HUES6 (cell line): Measurements from ENCODE around the gene RAB35.

ENCODE experiments used
- H3K27ac ChIP-seq: 2 replicates; pipeline ENCODE4 v1.7.0; 2013; ENCODE audit warnings: low read depth, mild to moderate bottlenecking, low read length, inconsistent platforms
- H3K27me3 ChIP-seq: 2 replicates; pipeline ENCODE4 v1.6.1; 2013; ENCODE audit warnings: low read length; ENCODE audit not compliant: control insufficient read depth, insufficient read depth
- H3K36me3 ChIP-seq: 2 replicates; pipeline ENCODE4 v1.6.1; 2013; ENCODE audit warnings: low read length; ENCODE audit not compliant: control insufficient read depth, insufficient read depth
- H3K4me1 ChIP-seq: 2 replicates; pipeline ENCODE4 v1.6.1; 2013; ENCODE audit warnings: low read length; ENCODE audit not compliant: control insufficient read depth, insufficient read depth
- H3K4me3 ChIP-seq: 2 replicates; pipeline ENCODE4 v1.5.1; 2013; ENCODE audit warnings: low read depth, low read length
- H3K9ac ChIP-seq: one replicate; pipeline ENCODE4 v1.6.1; 2013; ENCODE audit warnings: mild to moderate bottlenecking, low read length
- H3K9me3 ChIP-seq: 2 replicates; pipeline ENCODE4 v1.6.1; 2013; ENCODE audit warnings: low read depth, low read length; ENCODE audit not compliant: control insufficient read depth, insufficient read depth

Gene RAB35

DNA sequence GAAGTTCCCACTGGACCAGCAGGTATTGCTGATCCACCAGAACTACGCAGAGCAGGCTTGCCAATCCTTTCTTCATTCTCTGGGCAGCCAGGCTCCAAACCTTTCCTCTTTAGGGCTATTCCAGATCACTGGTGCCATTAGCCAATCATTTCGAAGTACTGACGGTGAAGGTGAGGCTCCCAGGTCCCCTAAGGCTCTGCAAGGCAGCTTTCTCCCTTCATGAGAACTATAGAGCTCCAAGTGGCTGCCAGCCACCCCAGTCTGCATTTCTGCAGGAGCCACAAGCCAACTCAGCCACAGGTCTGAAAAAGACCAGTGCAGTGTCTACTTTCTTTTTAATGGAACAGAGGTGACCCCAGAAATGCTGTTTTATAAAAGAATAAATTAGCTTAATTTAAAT, 48.7 kb downstream of the RAB35 start:
- Histone ChIP-seq H3K9me3 (no peaks in the 10 kb centered on the region), H3K27me3 (no peaks in the 10 kb centered on the region), H3K36me3 (no peaks in the 10 kb centered on the region), H3K27ac (no peak overlapping the region), H3K4me3 (no peak overlapping the region), H3K4me1 (peaks cover 11% of the 10 kb centered on the region; the same call in 1 of the 2 replicates), H3K9ac (no peak overlapping the region)

DNA sequence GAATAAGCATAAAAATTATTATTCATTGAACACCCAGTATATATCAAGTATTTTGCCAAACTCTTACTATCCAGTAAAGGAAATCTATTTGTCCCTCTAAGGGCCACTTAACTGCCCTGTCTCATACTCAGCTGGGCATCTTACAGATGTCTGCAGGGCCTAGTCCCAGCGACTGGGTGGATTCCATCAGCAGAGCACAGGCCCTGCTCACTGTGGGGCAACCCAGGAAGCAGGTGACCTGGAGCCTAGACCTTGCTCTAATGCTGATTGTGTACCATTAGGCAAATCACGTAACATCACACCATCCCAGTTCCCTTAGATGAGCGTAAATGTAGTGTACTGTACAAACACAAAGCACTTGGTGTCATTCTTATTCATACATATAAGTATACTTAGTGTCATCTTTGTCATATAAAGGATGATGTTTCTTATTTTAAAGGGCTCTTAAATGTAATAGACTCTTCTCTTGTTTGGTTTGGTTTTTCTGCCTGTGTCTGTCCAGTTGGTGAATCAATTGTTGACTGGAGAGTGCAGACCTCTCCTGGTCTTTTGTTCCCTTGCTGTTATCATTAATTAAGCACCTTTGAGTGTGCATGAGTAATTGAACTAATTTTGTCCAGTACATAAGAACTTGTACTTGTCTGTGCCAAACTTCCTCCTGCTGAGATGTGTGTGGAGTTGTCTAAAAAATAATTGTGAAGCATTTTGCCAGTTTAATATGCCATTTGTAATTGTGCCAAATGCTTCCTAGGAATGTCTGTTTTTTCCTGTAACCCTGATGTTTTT, 49.3 kb downstream of the RAB35 start:
- Histone ChIP-seq H3K27me3 (no peaks in the 10 kb centered on the region), H3K9ac (no peak overlapping the region), H3K27ac (no peak overlapping the region), H3K36me3 (no peaks in the 10 kb centered on the region), H3K4me1 (peaks cover 11% of the 10 kb centered on the region; the same call in 1 of the 2 replicates), H3K9me3 (no peaks in the 10 kb centered on the region), H3K4me3 (no peak overlapping the region)

DNA sequence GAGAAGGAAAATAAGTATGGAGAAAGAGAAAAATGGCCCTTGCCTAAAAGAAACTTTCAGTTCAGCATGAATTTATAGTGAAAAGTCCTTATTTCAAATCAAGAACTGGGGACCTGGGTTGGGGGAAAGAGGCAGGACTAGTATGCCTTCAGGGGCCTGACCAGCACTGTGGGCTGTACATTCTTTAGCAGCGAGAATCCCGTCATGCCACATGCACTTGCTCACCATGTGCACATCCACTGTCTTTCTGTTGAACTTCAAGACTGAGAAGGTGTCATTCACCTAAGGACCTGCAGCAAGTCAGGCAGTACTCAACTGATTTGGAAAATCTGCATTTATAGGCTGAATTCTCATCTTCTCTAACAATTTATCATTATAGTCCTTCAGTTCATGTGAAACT, 50.2 kb downstream of the RAB35 start:
- Histone ChIP-seq H3K9ac (no peak overlapping the region), H3K9me3 (no peaks in the 10 kb centered on the region), H3K4me3 (no peak overlapping the region), H3K4me1 (peaks cover 11% of the 10 kb centered on the region; the same call in 1 of the 2 replicates), H3K36me3 (no peaks in the 10 kb centered on the region), H3K27ac (no peak overlapping the region), H3K27me3 (no peaks in the 10 kb centered on the region)

DNA sequence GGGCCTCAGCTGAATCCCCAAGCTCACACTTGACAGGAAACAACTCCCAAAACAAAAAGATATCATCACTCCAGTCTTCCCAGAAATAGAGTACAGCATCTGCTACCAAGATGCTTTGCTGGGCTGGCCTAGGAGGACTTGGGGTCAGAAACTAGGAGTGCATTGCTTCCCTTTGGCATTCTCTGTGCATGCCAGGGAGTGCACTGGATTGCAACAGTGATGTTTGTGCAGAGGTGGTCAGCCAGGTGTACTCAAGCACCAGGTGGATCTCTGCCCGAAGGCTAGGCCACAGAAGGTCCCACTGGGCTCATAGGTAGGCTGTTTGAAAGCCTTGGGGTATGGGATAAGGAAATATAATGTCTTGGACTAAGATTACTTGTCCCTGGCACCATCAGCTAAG, 51.1 kb downstream of the RAB35 start:
- Histone ChIP-seq H3K27me3 (no peaks in the 10 kb centered on the region), H3K4me3 (no peak overlapping the region), H3K9me3 (no peaks in the 10 kb centered on the region), H3K36me3 (no peaks in the 10 kb centered on the region), H3K27ac (no peak overlapping the region), H3K4me1 (peaks cover 11% of the 10 kb centered on the region; the same call in 1 of the 2 replicates), H3K9ac (no peak overlapping the region)

DNA sequence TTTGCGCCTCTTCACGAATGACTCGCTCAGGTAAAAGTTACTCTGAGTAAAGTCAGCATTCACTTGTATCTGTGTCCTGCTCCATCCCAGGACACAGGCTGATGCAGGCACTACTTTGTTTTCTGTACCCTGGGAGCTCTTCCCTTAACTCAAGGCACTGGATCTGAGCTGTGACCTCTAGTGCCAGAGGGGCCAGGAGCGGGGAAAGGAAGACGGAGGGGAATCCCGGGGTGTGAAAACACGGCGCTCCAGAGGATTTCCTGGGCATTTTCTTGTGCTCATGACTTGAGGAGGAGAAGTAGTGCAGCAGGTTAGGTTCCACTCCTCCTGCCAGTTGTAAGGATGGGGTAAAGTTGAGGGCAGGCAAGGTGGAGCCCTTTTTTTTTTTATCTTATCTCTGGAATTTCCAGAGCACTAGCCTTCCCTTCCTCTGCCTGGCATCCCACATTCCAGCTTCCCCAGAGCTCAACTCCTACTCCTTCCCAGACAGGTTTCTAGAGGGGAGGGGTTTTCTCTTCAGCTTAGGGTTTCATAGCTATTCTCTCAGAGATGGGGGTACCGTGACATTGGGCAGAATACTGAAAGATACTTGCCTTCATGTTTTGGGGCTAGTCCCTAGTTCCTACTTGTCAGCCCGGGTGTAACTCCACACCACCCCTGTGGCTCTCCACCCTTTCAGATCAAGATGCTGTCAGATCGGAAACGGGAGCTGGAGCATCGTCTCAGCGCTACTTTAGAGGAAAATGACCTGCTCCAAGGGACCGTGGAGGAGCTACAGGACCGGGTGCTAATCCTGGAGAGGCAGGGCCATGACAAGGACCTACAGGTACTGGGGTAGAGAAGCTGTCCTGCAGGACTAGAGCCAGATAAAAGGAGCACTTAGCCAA, 52.3 kb downstream of the RAB35 start:
- Histone ChIP-seq H3K36me3 (no peaks in the 10 kb centered on the region), H3K4me1 (peaks cover 11% of the 10 kb centered on the region; the same call in 1 of the 2 replicates), H3K4me3 (no peak overlapping the region), H3K9me3 (no peaks in the 10 kb centered on the region), H3K9ac (no peak overlapping the region), H3K27me3 (no peaks in the 10 kb centered on the region), H3K27ac (no peak overlapping the region)

DNA sequence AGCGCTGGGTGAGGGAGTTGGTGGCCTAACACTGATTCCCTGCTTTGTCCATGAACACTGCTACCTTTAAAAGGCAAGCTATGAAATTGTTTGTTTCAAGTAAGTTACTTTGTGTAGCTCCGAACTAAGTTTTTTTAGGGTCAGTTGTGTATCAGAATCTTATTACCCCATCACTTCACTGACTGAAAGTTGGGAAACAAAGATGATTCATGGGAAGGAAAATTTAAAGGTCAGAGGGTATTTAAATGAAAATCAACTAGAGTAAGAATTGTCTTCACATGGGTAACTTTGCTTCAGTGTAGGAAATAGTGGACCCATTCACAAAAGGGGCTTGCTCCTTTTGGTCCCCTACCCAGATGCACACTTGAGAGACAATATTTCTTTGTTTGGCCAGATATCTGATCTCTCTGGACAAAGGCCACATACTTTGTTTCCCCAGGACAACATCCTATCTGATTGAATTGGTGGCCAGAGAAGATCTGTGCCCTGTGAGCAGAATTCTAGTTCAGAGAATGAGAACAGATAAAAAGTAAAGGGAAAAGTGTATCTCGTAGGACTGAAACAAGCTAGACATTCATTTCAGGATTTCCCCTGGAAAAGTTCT, 53.5 kb downstream of the RAB35 start:
- Histone ChIP-seq H3K4me3 (no peak overlapping the region), H3K27ac (no peak overlapping the region), H3K27me3 (no peaks in the 10 kb centered on the region), H3K4me1 (peaks cover 11% of the 10 kb centered on the region; the same call in 1 of the 2 replicates), H3K36me3 (no peaks in the 10 kb centered on the region), H3K9me3 (no peaks in the 10 kb centered on the region), H3K9ac (no peak overlapping the region)

DNA sequence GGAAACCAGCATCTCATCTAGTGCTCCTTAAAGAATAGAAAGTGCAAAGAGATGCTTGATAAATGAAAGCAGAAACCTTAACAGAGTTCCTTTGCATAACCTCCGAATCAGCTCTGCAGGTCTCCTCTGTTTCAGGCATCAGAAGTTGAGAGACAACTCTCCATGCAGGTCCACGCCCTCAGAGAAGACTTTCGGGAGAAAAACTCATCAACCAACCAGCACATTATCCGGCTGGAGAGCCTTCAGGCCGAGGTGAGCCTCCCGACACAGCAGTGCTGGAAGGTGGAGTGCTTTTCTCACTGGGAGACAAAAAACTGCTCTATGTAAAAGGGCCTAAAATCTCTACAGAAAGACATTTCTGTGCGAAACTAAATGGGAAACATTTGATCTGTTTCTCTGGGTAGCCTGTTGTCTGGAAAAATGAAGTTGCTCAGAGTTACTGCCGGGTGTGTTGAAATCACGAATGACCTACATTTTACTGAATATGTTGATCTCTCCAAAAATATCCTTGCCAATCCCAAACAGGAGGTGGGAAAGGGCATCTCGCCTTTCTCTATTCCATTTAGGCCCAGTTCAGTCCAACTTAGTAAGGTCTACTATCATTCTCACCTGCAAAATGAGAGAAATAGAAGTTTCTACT, 54.9 kb downstream of the RAB35 start:
- Histone ChIP-seq H3K27me3 (no peaks in the 10 kb centered on the region), H3K9ac (no peak overlapping the region), H3K36me3 (no peaks in the 10 kb centered on the region), H3K4me1 (peaks cover 11% of the 10 kb centered on the region; the same call in 1 of the 2 replicates), H3K4me3 (no peak overlapping the region), H3K27ac (no peak overlapping the region), H3K9me3 (no peaks in the 10 kb centered on the region)

DNA sequence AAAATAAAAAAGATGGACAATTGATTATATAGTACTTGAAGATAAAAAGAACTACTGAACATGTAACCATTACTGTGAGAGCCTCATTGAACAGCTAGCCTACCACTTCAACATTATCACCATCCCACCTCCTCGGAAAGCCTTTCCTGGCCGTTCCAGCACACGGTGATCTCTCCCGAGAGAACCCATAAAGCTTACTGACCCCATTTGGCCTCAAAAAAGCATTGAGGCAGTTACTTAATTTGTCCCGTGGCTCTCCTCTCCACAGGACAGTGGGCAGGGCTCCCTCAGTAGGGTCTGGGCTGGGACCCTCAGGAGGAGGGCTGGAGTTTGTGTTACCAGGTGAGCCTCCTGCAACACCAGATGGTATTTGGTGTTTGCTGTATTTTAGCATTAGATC, 55.8 kb downstream of the RAB35 start:
- Histone ChIP-seq H3K9ac (no peak overlapping the region), H3K36me3 (no peaks in the 10 kb centered on the region), H3K4me3 (no peak overlapping the region), H3K27me3 (no peaks in the 10 kb centered on the region), H3K27ac (no peak overlapping the region), H3K4me1 (peaks cover 11% of the 10 kb centered on the region; the same call in 1 of the 2 replicates), H3K9me3 (no peaks in the 10 kb centered on the region)

DNA sequence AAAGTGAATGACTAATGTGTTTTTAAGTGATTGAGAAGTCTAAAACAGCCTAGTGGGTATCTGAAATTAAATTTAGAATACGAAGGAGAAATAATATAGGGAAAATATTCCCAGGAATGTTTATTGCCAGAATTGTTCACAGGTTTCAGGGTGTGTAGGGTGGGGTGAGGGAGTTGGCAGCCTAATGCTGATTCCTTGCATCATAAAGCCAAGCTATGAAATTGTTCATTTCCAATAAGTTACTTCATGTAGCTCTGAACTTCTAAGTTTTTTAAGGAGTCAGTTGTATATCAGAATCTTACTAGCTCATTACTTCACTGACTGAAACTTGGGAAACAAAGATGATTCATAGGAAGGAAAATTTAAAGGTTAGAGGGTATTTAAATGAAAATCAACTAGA, 56.4 kb downstream of the RAB35 start:
- Histone ChIP-seq H3K9me3 (no peaks in the 10 kb centered on the region), H3K27ac (no peak overlapping the region), H3K36me3 (no peaks in the 10 kb centered on the region), H3K9ac (no peak overlapping the region), H3K4me3 (no peak overlapping the region), H3K4me1 (peaks cover 11% of the 10 kb centered on the region; the same call in 1 of the 2 replicates), H3K27me3 (no peaks in the 10 kb centered on the region)

DNA sequence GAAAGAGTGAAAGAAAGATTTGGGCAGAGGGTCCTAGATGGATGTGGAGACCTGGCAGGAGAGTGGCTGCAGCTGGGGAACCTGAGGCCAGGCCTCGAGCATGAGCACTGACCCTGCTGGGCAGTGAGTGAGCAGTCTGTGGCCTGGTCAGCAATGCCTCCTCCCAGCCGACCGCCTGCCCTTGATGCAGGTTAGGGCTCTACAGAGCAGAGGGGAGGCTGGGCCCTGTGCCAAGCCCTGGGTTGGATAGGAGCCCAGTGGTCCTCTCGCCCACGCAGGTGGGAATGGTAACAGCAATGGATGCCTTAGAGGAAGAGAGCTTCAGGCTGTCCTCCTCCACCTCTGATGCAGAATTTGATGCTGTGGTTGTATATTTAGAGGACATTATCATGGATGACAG, 59.8 kb downstream of the RAB35 start:
- Histone ChIP-seq H3K27me3 (no peaks in the 10 kb centered on the region), H3K36me3 (no peaks in the 10 kb centered on the region), H3K27ac (no peak overlapping the region), H3K4me1 (no peaks in the 10 kb centered on the region), H3K4me3 (no peak overlapping the region), H3K9ac (no peak overlapping the region), H3K9me3 (no peaks in the 10 kb centered on the region)
